ENCODE measurements around the gene EXOSC3. TPM values are rescaled to one million over a fixed set of nuclear protein-coding genes. Genes with fewer than 3 reads are reported as not detected.
A peak's percentile ranks its signal among the peaks of the same experiment; 100 is the strongest.

EXOSC3 gene
- total RNA-seq, 1 donor from 2014 or later = 69.9 TPM

- no peak for TF ChIP-seq CTCF (IDR thresholded peaks at IDR 0.05)
- ATAC-seq (ENCODE audit: low read depth) (peak; percentile 22), DNase-seq (no peak)
- POLR2A ChIA-PET = interaction anchor here (0.5 to 3.5 kb wide), 10 partner anchors 12 to 1329 kb away, joined by 3 to 63 read pairs (median 4); partner anchors contain the start of genes EXOSC3 and POLR1E
- CTCF ChIA-PET = interaction anchor here (1.1 kb wide), 1 partner anchor 16 kb away, joined by 5 read pairs; the partner anchor contains the start of gene EXOSC3
- Mint-ChIP-seq H3K9me3 (no peaks in the 10 kb centered on the region), H3K27ac (peak overlapping the region; percentile 83), H3K27me3 (no peaks in the 10 kb centered on the region), H3K4me1 (peaks cover 43% of the 10 kb centered on the region), H3K36me3 (ENCODE audit: low read depth) (peaks cover 4% of the 10 kb centered on the region), H3K4me3 (peak overlapping the region; percentile 92)
- intact Hi-C loops (cut with micrococcal nuclease) = no loop called here
Observed at GRCh38 chr9:37801287-37801850, 16.5 kb upstream of the EXOSC3 start.

DNA sequence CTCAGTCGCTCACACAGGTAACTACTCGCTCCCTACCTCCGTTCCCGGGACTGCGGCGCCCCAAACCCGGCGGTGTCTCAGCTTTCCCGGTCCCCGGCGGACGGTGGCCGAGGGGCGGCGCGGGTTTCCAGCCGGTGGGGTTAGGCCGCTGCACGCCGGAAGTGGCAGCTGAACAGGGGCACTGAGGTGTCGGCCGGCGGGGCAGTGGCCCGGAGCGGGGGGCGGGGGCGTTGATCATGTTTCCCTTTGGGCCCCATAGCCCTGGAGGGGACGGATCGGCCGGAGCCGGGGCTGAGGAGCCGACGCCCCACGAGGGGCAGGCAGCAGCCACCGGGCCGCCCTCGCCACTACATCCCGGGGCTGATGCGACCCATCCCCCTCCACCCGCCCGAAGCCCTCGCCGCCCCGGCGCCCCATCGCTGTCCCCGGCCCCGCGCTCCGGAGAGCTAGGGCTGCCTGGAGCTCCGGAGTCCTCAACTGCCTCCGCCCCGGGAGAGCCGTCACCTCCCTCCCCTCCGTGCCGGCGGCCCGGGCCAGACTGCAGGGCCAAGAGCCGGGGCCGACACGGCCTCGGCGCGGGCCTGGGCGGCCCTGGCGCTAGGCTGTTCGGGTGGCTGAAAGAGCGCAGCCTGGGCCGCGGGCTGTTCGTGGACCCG lies 15.9 kb upstream of the EXOSC3 start, which contains the start of gene DCAF10:
Gene DCAF10, plus strand, starts transcription at position 167 of the 656 bp plus-strand sequence. Its CDS starts 70 bp downstream, at position 237.
- DNase-seq (peak; percentile 96), ATAC-seq (ENCODE audit: low read depth) (peak; percentile 81)
- Mint-ChIP-seq H3K27me3 (no peaks in the 10 kb centered on the region), H3K9me3 (no peaks in the 10 kb centered on the region), H3K4me3 (peak within 1 kb of the TSS; percentile 92), H3K4me1 (peaks cover 40% of the 10 kb centered on the region), H3K36me3 (ENCODE audit: low read depth) (peaks cover 4% of the 10 kb centered on the region), H3K27ac (peak within 1 kb of the TSS; percentile 89)
- CTCF ChIA-PET = interaction anchor here (1.1 kb wide), 1 partner anchor 16 kb away, joined by 5 read pairs; the partner anchor contains the start of gene EXOSC3
- TF ChIP-seq CTCF (IDR thresholded peaks at IDR 0.05) = no peak
- POLR2A ChIA-PET = interaction anchor here (0.5 to 3.5 kb wide), 9 partner anchors 11 to 1328 kb away, joined by 3 to 63 read pairs (median 3); partner anchors contain the start of genes EXOSC3 and POLR1E
- intact Hi-C loops (cut with micrococcal nuclease) = loop anchor here (1.0 kb wide), 3 partner anchors 15 to 104 kb away; partner anchors contain the start of genes EXOSC3, SLC25A51 and TRMT10B

- Mint-ChIP-seq H3K27me3 (no peaks in the 10 kb centered on the region), H3K4me1 (peaks cover 35% of the 10 kb centered on the region), H3K36me3 (ENCODE audit: low read depth) (peaks cover 1% of the 10 kb centered on the region), H3K4me3 (no peak overlapping the region), H3K27ac (no peak overlapping the region), H3K9me3 (no peaks in the 10 kb centered on the region)
- POLR2A ChIA-PET = no interaction called here
- no peak for TF ChIP-seq CTCF (IDR thresholded peaks at IDR 0.05)
- ATAC-seq (ENCODE audit: low read depth) (no peak), DNase-seq (no peak)
- intact Hi-C loops (cut with micrococcal nuclease) = no loop called here
- CTCF ChIA-PET = no interaction called here
Observed at GRCh38 chr9:37798677-37799076, 13.8 kb upstream of the EXOSC3 start.

DNA sequence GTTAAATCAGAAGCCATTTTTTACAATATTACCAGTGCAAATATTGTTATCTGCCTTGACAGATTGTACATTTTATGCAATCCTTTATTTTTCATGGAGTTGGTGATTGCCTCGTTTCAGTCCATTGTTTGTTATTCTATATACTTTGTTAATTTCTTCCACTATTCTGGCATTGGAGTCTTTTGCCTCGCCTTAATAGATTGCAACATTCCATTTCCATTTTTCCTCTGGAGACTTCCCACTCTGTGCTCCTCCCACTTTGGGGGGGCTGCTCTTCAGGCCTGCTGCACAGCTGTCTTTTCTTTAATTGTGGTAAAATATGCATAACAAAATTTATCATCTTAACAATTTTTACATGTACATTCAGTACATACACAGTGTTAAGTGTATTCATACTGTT lies 11.4 kb upstream of the EXOSC3 start:
- H3K9me3 Mint-ChIP-seq = no peaks in the 10 kb centered on the region
- H3K27me3 Mint-ChIP-seq = no peaks in the 10 kb centered on the region
- H3K4me1 Mint-ChIP-seq = peaks cover 17% of the 10 kb centered on the region
- ATAC-seq (ENCODE audit: low read depth) (no peak), DNase-seq (no peak)
- no peak overlapping the region for H3K27ac Mint-ChIP-seq
- intact Hi-C loops (cut with micrococcal nuclease) = no loop called here
- H3K36me3 Mint-ChIP-seq (ENCODE audit: low read depth) = no peaks in the 10 kb centered on the region
- no peak for TF ChIP-seq CTCF (IDR thresholded peaks at IDR 0.05)
- CTCF ChIA-PET = no interaction called here
- POLR2A ChIA-PET = no interaction called here
- H3K4me3 Mint-ChIP-seq = no peak overlapping the region

GRCh38 chr9:37792122-37792521 lies 7.3 kb upstream of the EXOSC3 start:
- intact Hi-C loops (cut with micrococcal nuclease) = no loop called here
- no peak for ATAC-seq (ENCODE audit: low read depth)
- H3K36me3 Mint-ChIP-seq (ENCODE audit: low read depth) = no peaks in the 10 kb centered on the region
- H3K4me1 Mint-ChIP-seq = no peaks in the 10 kb centered on the region
- no peaks in the 10 kb centered on the region for H3K9me3 Mint-ChIP-seq
- no peak for DNase-seq
- ChIA-PET CTCF (no interaction called here), POLR2A (no interaction called here)
- no peak overlapping the region for H3K4me3 Mint-ChIP-seq
- no peak for TF ChIP-seq CTCF (IDR thresholded peaks at IDR 0.05)
- H3K27ac Mint-ChIP-seq = no peak overlapping the region
- H3K27me3 Mint-ChIP-seq = no peaks in the 10 kb centered on the region
